Ureter (tissue), 1 donor: ENCODE measurements around the gene DOK5. TPM values are rescaled to one million over a fixed set of nuclear protein-coding genes. Genes with fewer than 3 reads are reported as not detected.

Experiments
- DNase-seq: peaks from one replicate; pipeline ENCODE4 v3.0.0-alpha.2; 2020; ENCODE audit warnings: low spot score
- total RNA-seq: library from RNA; stranded (reverse); gene quantifications from one replicate; pipeline ENCODE4 v1.2.4, GENCODE V29; 2023
- donor health status: DM: yes; HTN: yes; CAD: no.

Gene DOK5
- total RNA-seq, 1 donor from 2014 or later = 3.0 TPM

- DNase-seq = no peak
Observed at GRCh38 chr20:54645445-54646155, 170.2 kb downstream of the DOK5 start.

- no peak for DNase-seq
Observed at GRCh38 chr20:54646156-54646517, 170.7 kb downstream of the DOK5 start.

GRCh38 chr20:54648421-54649142 lies 173.2 kb downstream of the DOK5 start:
- no peak for DNase-seq

GRCh38 chr20:54649511-54649962 lies 174.1 kb downstream of the DOK5 start:
- DNase-seq = peak; percentile 88

- no peak for DNase-seq
Observed at GRCh38 chr20:54650052-54650719, 174.8 kb downstream of the DOK5 start.

GRCh38 chr20:54651252-54651651 lies 175.9 kb downstream of the DOK5 start:
- no peak for DNase-seq

GRCh38 chr20:54654450-54654849 lies 179.1 kb downstream of the DOK5 start:
- DNase-seq = no peak

- DNase-seq = no peak
Observed at GRCh38 chr20:54657268-54657826, 182.0 kb downstream of the DOK5 start.

- DNase-seq = no peak
Observed at GRCh38 chr20:54658525-54658924, 183.1 kb downstream of the DOK5 start.

- no peak for DNase-seq
Observed at GRCh38 chr20:54661265-54661664, 185.9 kb downstream of the DOK5 start.

GRCh38 chr20:54661880-54662465 lies 186.6 kb downstream of the DOK5 start:
- no peak for DNase-seq

- DNase-seq = no peak
Observed at GRCh38 chr20:54665812-54666211, 190.4 kb downstream of the DOK5 start.

- no peak for DNase-seq
Observed at GRCh38 chr20:54668271-54669039, 193.1 kb downstream of the DOK5 start.

- DNase-seq = no peak
Observed at GRCh38 chr20:54669040-54669363, 193.6 kb downstream of the DOK5 start.

GRCh38 chr20:54678253-54678652 lies 202.9 kb downstream of the DOK5 start:
- DNase-seq = no peak

GRCh38 chr20:54680439-54680838 lies 205.0 kb downstream of the DOK5 start:
- DNase-seq = no peak

GRCh38 chr20:54680872-54681619 lies 205.7 kb downstream of the DOK5 start:
- DNase-seq = no peak

- no peak for DNase-seq
Observed at GRCh38 chr20:54681869-54682268, 206.5 kb downstream of the DOK5 start.

- no peak for DNase-seq
Observed at GRCh38 chr20:54688476-54688875, 213.1 kb downstream of the DOK5 start.

- no peak for DNase-seq
Observed at GRCh38 chr20:54690323-54690722, 214.9 kb downstream of the DOK5 start.

GRCh38 chr20:54691327-54691726 lies 215.9 kb downstream of the DOK5 start:
- no peak for DNase-seq
